H1 (cell line): ENCODE data around the gene KLHL17. TPM values are rescaled to one million over a fixed set of nuclear protein-coding genes. Genes with fewer than 3 reads are reported as not detected.

Experiments
- HDAC6 ChIP-seq: IDR thresholded peaks from one replicate; pipeline ENCODE4 v1.7.1; 2012; ENCODE audit warnings: low read depth, mild to moderate bottlenecking, inconsistent platforms, low read length, moderate library complexity
- RAD21 ChIP-seq, 2 experiments: IDR thresholded peaks in 1 of 2; conservative IDR thresholded peaks in 1 of 2; 2 replicates each; pipeline ENCODE4 v1.6.1; 2011; ENCODE audit warnings: low read depth in 2 of 2, low read length in 2 of 2, improper control_type of control experiment in 1 of 2, inconsistent platforms in 1 of 2, mild to moderate bottlenecking in 1 of 2, moderate library complexity in 1 of 2
- SAP30 ChIP-seq: fragments of 300-600 bp; sonication (generic); IDR thresholded peaks from 2 replicates; pipeline ENCODE4 v1.7.1; 2012; ENCODE audit warnings: low read length, moderate library complexity, mild to moderate bottlenecking, inconsistent platforms; ENCODE audit not compliant: insufficient read depth, insufficient replicate concordance
- polyA plus RNA-seq, 7 experiments: library from polyadenylated mRNA; depleted of rRNA in 3 of 7; stranded (reverse) in 5 of 7; unstranded in 2 of 7; fragments of >200 nt in 5 of 7; fragments of 200-250 nt in 2 of 7; gene quantifications; 1 replicate in 5 of 7; 2 replicates in 1 of 7; 4 replicates in 1 of 7; pipeline versions ENCODE4 v1.2.1 to v1.2.3, GENCODE V29; 2011 to 2013; ENCODE audit warnings: missing spikeins in 2 of 7, mixed read lengths in 2 of 7
- total RNA-seq: library from RNA; stranded (reverse); fragmentation: NEBNext Ultra II Directional; extraction: Animal tissue kit (Norgen Biotek cat#: 25700); gene quantifications from 2 replicates; pipeline ENCODE4 v1.2.1, GENCODE V29; 2021
- TF ChIP-seq, protein P1 (sequence below): fragments of 300-600 bp; sonication (generic); IDR thresholded peaks from 2 replicates; pipeline ENCODE4 v1.7.1; 2012; ENCODE audit warnings: low read length, moderate library complexity, mild to moderate bottlenecking, inconsistent platforms; ENCODE audit not compliant: insufficient replicate concordance

KLHL17 gene
- total and polyA plus RNA-seq, 2 of the 8 experiments (the other 6 are each of a cell fraction or from before 2014, with no cell fraction given): 32.6 to 36.1 TPM

- TF ChIP-seq, protein P1, sequence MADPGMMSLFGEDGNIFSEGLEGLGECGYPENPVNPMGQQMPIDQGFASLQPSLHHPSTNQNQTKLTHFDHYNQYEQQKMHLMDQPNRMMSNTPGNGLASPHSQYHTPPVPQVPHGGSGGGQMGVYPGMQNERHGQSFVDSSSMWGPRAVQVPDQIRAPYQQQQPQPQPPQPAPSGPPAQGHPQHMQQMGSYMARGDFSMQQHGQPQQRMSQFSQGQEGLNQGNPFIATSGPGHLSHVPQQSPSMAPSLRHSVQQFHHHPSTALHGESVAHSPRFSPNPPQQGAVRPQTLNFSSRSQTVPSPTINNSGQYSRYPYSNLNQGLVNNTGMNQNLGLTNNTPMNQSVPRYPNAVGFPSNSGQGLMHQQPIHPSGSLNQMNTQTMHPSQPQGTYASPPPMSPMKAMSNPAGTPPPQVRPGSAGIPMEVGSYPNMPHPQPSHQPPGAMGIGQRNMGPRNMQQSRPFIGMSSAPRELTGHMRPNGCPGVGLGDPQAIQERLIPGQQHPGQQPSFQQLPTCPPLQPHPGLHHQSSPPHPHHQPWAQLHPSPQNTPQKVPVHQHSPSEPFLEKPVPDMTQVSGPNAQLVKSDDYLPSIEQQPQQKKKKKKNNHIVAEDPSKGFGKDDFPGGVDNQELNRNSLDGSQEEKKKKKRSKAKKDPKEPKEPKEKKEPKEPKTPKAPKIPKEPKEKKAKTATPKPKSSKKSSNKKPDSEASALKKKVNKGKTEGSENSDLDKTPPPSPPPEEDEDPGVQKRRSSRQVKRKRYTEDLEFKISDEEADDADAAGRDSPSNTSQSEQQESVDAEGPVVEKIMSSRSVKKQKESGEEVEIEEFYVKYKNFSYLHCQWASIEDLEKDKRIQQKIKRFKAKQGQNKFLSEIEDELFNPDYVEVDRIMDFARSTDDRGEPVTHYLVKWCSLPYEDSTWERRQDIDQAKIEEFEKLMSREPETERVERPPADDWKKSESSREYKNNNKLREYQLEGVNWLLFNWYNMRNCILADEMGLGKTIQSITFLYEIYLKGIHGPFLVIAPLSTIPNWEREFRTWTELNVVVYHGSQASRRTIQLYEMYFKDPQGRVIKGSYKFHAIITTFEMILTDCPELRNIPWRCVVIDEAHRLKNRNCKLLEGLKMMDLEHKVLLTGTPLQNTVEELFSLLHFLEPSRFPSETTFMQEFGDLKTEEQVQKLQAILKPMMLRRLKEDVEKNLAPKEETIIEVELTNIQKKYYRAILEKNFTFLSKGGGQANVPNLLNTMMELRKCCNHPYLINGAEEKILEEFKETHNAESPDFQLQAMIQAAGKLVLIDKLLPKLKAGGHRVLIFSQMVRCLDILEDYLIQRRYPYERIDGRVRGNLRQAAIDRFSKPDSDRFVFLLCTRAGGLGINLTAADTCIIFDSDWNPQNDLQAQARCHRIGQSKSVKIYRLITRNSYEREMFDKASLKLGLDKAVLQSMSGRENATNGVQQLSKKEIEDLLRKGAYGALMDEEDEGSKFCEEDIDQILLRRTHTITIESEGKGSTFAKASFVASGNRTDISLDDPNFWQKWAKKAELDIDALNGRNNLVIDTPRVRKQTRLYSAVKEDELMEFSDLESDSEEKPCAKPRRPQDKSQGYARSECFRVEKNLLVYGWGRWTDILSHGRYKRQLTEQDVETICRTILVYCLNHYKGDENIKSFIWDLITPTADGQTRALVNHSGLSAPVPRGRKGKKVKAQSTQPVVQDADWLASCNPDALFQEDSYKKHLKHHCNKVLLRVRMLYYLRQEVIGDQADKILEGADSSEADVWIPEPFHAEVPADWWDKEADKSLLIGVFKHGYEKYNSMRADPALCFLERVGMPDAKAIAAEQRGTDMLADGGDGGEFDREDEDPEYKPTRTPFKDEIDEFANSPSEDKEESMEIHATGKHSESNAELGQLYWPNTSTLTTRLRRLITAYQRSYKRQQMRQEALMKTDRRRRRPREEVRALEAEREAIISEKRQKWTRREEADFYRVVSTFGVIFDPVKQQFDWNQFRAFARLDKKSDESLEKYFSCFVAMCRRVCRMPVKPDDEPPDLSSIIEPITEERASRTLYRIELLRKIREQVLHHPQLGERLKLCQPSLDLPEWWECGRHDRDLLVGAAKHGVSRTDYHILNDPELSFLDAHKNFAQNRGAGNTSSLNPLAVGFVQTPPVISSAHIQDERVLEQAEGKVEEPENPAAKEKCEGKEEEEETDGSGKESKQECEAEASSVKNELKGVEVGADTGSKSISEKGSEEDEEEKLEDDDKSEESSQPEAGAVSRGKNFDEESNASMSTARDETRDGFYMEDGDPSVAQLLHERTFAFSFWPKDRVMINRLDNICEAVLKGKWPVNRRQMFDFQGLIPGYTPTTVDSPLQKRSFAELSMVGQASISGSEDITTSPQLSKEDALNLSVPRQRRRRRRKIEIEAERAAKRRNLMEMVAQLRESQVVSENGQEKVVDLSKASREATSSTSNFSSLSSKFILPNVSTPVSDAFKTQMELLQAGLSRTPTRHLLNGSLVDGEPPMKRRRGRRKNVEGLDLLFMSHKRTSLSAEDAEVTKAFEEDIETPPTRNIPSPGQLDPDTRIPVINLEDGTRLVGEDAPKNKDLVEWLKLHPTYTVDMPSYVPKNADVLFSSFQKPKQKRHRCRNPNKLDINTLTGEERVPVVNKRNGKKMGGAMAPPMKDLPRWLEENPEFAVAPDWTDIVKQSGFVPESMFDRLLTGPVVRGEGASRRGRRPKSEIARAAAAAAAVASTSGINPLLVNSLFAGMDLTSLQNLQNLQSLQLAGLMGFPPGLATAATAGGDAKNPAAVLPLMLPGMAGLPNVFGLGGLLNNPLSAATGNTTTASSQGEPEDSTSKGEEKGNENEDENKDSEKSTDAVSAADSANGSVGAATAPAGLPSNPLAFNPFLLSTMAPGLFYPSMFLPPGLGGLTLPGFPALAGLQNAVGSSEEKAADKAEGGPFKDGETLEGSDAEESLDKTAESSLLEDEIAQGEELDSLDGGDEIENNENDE: no peak
- no peak for TF ChIP-seq RAD21 (IDR thresholded peaks at IDR 0.05 in 1 of 2, conservative IDR thresholded peaks at IDR 0.05 in 1 of 2; ENCODE audit: low read depth in 2 of 2, low read length in 2 of 2)
- TF ChIP-seq SAP30: no peak
- no peak for TF ChIP-seq HDAC6
- TF ChIP-seq, all 59 proteins: peak for 0
Measured at GRCh38 chr1:969260-969855, 9.0 kb downstream of the KLHL17 start (continued).
